NCI-H1694 (cell line): ENCODE measurements around the gene NRL.

Source experiments
- DNase-seq: peaks from one replicate; lab custom pipeline; 2025; lab: John Stamatoyannopoulos, UW

Gene NRL

GRCh38 chr14:24114532-24115421 lies at the start of gene NRL, which contains the start of gene DCAF11:
NRL (minus strand) TSS chr14:24114949; CDS start chr14:24082848, 32,101 bp downstream.
DCAF11 (plus strand) TSS chr14:24114777; CDS start chr14:24115595, 818 bp downstream.
- DNase-seq = peak; percentile 99

- DNase-seq = no peak
Measured at GRCh38 chr14:24162093-24162492, 47.3 kb upstream of the NRL start.

- DNase-seq = peak; percentile 94
Measured at GRCh38 chr14:24160850-24161804, 46.4 kb upstream of the NRL start, which contains the start of gene IRF9. IRF9 (plus strand) TSS chr14:24161265; CDS start chr14:24162145, 880 bp downstream.

- no peak for DNase-seq
Measured at GRCh38 chr14:24160499-24160849, 45.7 kb upstream of the NRL start.

GRCh38 chr14:24159777-24160498 lies 45.2 kb upstream of the NRL start:
- no peak for DNase-seq

- no peak for DNase-seq
Measured at GRCh38 chr14:24157331-24157730, 42.6 kb upstream of the NRL start.

- DNase-seq = no peak
Measured at GRCh38 chr14:24156840-24157239, 42.1 kb upstream of the NRL start.

GRCh38 chr14:24155100-24155499 lies 40.4 kb upstream of the NRL start:
- no peak for DNase-seq

GRCh38 chr14:24151404-24152080 lies 36.8 kb upstream of the NRL start:
- DNase-seq = no peak

GRCh38 chr14:24150993-24151392 lies 36.2 kb upstream of the NRL start:
- no peak for DNase-seq

- no peak for DNase-seq
Measured at GRCh38 chr14:24150567-24150966, 35.8 kb upstream of the NRL start.

GRCh38 chr14:24150061-24150460 lies 35.3 kb upstream of the NRL start:
- no peak for DNase-seq

GRCh38 chr14:24149302-24149969 lies 34.7 kb upstream of the NRL start:
- DNase-seq = no peak

- DNase-seq = no peak
Measured at GRCh38 chr14:24147761-24148428, 33.1 kb upstream of the NRL start.

GRCh38 chr14:24146978-24147760 lies 32.4 kb upstream of the NRL start, which contains the start of gene RNF31:
RNF31 (plus strand) TSS chr14:24147498; CDS start chr14:24147699, 201 bp downstream.
- peak; percentile 99 for DNase-seq

- peak; percentile 91 for DNase-seq
Measured at GRCh38 chr14:24146453-24146977, 31.8 kb upstream of the NRL start, which contains the start of gene PSME2. PSME2 (minus strand) TSS chr14:24146610; CDS start chr14:24146581, 29 bp downstream.

- DNase-seq = no peak
Measured at GRCh38 chr14:24145690-24146452, 31.1 kb upstream of the NRL start.

GRCh38 chr14:24145219-24145618 lies 30.5 kb upstream of the NRL start:
- DNase-seq = no peak
